GM12878 (cell line): Measurements from ENCODE around the gene PTPRN2. TPM values are rescaled to one million over a fixed set of nuclear protein-coding genes. Genes with fewer than 3 reads are reported as not detected.

Source experiments
- ATAC-seq: fragments of 200-7000 bp; cut with Tn5 transposase; 3 replicates; pipeline ENCODE4 v1.9.1; 2020; ENCODE audit warnings: mild to moderate bottlenecking, moderate library complexity
- BruUV-seq: library from RNA; stranded (reverse); fragments of 400-500 nt; replicated peaks from 2 replicates; lab custom pipeline; 2021; lab: Mats Ljungman, UMichigan
- CTCF ChIA-PET: fragments of 300-600 bp; sonication (Branson Sonifier 250); formaldehyde crosslinking; extraction: SDS; loops from one replicate; lab custom pipeline; 2021; ENCODE audit warnings: inconsistent platforms; lab: Yijun Ruan, JAX
- POLR2A ChIA-PET: fragments of 350-600 bp; formaldehyde crosslinking; extraction: SDS; loops from one replicate; lab custom pipeline; 2021; ENCODE audit warnings: inconsistent platforms; lab: Charles Lee
- RAD21 ChIA-PET: fragments of 300-600 bp; sonication (Branson Sonifier 250); formaldehyde crosslinking; loops from one replicate; lab custom pipeline; 2023; ENCODE audit warnings: antibody characterized with exemption; ENCODE audit not compliant: unreplicated experiment; lab: Charles Lee
- SMC1A ChIA-PET: fragments of 300-600 bp; sonication (Branson Sonifier 250); formaldehyde crosslinking; loops from one replicate; lab custom pipeline; 2023; ENCODE audit not compliant: unreplicated experiment, uncharacterized antibody; lab: Charles Lee
- DNase-seq: peaks from one replicate; pipeline ENCODE4 v3.0.0-alpha.2; 2011; ENCODE audit warnings: low read depth, low spot score
- FAIRE-seq: peaks from 3 replicates; lab custom pipeline; 2011; peaks lifted over from hg19 to GRCh38; lab: Jason Lieb, UNC
- H2AFZ ChIP-seq: 2 replicates; pipeline ENCODE4 v1.6.0; 2011; ENCODE audit warnings: low read depth, low read length, control low read depth; ENCODE audit not compliant: control insufficient read depth
- H3K27ac ChIP-seq: 2 replicates; pipeline ENCODE4 v1.5.1; 2011; ENCODE audit warnings: control low read depth; ENCODE audit not compliant: control insufficient read depth, insufficient read depth
- H3K27me3 ChIP-seq, 2 experiments: replicated peaks in 1 of 2; 2 replicates each; pipeline versions ENCODE4 v1.6.0 to v1.6.1; 2011; ENCODE audit warnings: low read length in 1 of 2; ENCODE audit not compliant: control insufficient read depth in 2 of 2, insufficient read depth in 2 of 2
- H3K36me3 ChIP-seq, 2 experiments: 2 replicates each; pipeline ENCODE4 v1.5.1; 2011; ENCODE audit warnings: low read length in 1 of 2; ENCODE audit not compliant: control insufficient read depth in 2 of 2, insufficient read depth in 2 of 2
- H3K4me1 ChIP-seq: 2 replicates; pipeline ENCODE4 v1.6.1; 2011; ENCODE audit warnings: mild to moderate bottlenecking, low read length, moderate library complexity, mixed read lengths; ENCODE audit not compliant: control insufficient read depth, insufficient read depth
- H3K4me2 ChIP-seq: 2 replicates; pipeline ENCODE4 v1.6.0; 2011; ENCODE audit warnings: control low read depth; ENCODE audit not compliant: control insufficient read depth, insufficient read depth
- H3K4me3 ChIP-seq: fragments of 200-600 bp; sonication (generic); 2 replicates; pipeline ENCODE4 v1.5.1; 2016
- H3K79me2 ChIP-seq: 2 replicates; pipeline ENCODE4 v1.6.0; 2011; ENCODE audit warnings: low read length; ENCODE audit not compliant: control insufficient read depth, insufficient read depth
- H3K9ac ChIP-seq: 2 replicates; pipeline ENCODE4 v1.8.0; 2011; ENCODE audit warnings: low read length, control low read depth, mixed read lengths; ENCODE audit not compliant: control insufficient read depth, insufficient read depth
- H3K9me3 ChIP-seq: replicated peaks from 3 replicates; pipeline ENCODE4 v1.5.1; 2011; ENCODE audit warnings: mild to moderate bottlenecking, low read length; ENCODE audit not compliant: control insufficient read depth, insufficient read depth
- H4K20me1 ChIP-seq: 2 replicates; pipeline ENCODE4 v1.6.0; 2011; ENCODE audit not compliant: control insufficient read depth, insufficient read depth
- EZH2 ChIP-seq: IDR thresholded peaks from 2 replicates; pipeline ENCODE4 v1.6.1; 2012; ENCODE audit warnings: low read depth, mild to moderate bottlenecking, control low read depth, inconsistent platforms, low read length, borderline replicate concordance; ENCODE audit not compliant: control insufficient read depth
- MTA3 ChIP-seq: IDR thresholded peaks from 2 replicates; pipeline ENCODE4 v1.6.1; 2012; ENCODE audit warnings: low read length, inconsistent platforms, borderline replicate concordance
- NRF1 ChIP-seq: conservative IDR thresholded peaks from 2 replicates; pipeline ENCODE4 v1.6.1; 2011; ENCODE audit warnings: mild to moderate bottlenecking, low read depth, low read length, improper control_type of control experiment
- PML ChIP-seq: IDR thresholded peaks from 2 replicates; pipeline ENCODE4 v1.6.1; 2012; ENCODE audit warnings: low read length, inconsistent platforms
- SPI1 ChIP-seq: IDR thresholded peaks from 2 replicates; pipeline ENCODE4 v1.6.1; 2011; ENCODE audit warnings: low read depth, mild to moderate bottlenecking, low read length, moderate library complexity, borderline replicate concordance; ENCODE audit not compliant: insufficient read depth
- SUPT20H ChIP-seq: IDR thresholded peaks from 2 replicates; pipeline ENCODE4 v1.6.1; 2011; ENCODE audit warnings: low read depth, mild to moderate bottlenecking, low read length, moderate library complexity, borderline replicate concordance; ENCODE audit not compliant: control insufficient read depth
- ZZZ3 ChIP-seq: IDR thresholded peaks from 2 replicates; pipeline ENCODE4 v1.6.1; 2011; ENCODE audit warnings: low read depth; ENCODE audit not compliant: control insufficient read depth, insufficient read length
- WGBS: methylation state at CpG from one replicate; pipeline ENCODE4 v1.1.6; 2016; ENCODE audit warnings: low lambda C conversion rate; ENCODE audit not compliant: insufficient replicate concordance, insufficient coverage; ENCODE audit errors: missing lambda C conversion rate; 5-methylcytosine and 5-hydroxymethylcytosine counted together
- in situ Hi-C: fragments of 300-500 bp; cut with MboI; formaldehyde crosslinking; loops from 9 replicates; pipeline ENCODE4 v1.14.3; 2018; ENCODE audit warnings: mixed read lengths
- intact Hi-C: fragments of 100-400 bp; cut with micrococcal nuclease; formaldehyde crosslinking; loops from one replicate; pipeline ENCODE4 v1.14.2; 2022; ENCODE audit not compliant: unreplicated experiment
- polyA plus RNA-seq, 11 experiments: library from polyadenylated mRNA; depleted of rRNA in 4 of 11; unstranded in 6 of 11; stranded (reverse) in 5 of 11; fragments of >200 nt; fragmentation: Nextera tagmentation in 4 of 11; fragmentation: Illumina TruSeq in 1 of 11; extraction: Ambion mirVana in 4 of 11; extraction: Trizol in 1 of 11; gene quantifications; 1 replicate in 1 of 11; 2 replicates in 10 of 11; pipeline versions ENCODE4 v1.2.1 to v1.2.3, GENCODE V29; 2011 to 2016; ENCODE audit warnings: inconsistent platforms in 2 of 11, missing spikeins in 2 of 11, low read depth in 1 of 11
- total RNA-seq, 4 experiments: library from RNA; depleted of rRNA in 3 of 4; stranded (reverse); fragments of >200 nt in 3 of 4; fragmentation: Illumina TruSeq in 1 of 4; extraction: Trizol in 1 of 4; gene quantifications; 2 replicates each; pipeline versions ENCODE4 v1.2.1 to v1.2.3, GENCODE V29; 2013 to 2021
- TF ChIP-seq, protein P1 (sequence below): IDR thresholded peaks from 2 replicates; pipeline ENCODE4 v1.6.1; 2012; ENCODE audit warnings: low read length, inconsistent platforms
- TF ChIP-seq, protein P2 (sequence below): fragments of 150-350 bp; IDR thresholded peaks from 2 replicates; pipeline ENCODE4 v1.6.1; 2016; ENCODE audit warnings: low read depth, low read length

The PTPRN2 gene
- total and polyA plus RNA-seq, 10 of the 15 experiments (the other 5 are each of a cell fraction or from before 2014, with no cell fraction given), result 5.4 TPM; not detected in 9

DNA sequence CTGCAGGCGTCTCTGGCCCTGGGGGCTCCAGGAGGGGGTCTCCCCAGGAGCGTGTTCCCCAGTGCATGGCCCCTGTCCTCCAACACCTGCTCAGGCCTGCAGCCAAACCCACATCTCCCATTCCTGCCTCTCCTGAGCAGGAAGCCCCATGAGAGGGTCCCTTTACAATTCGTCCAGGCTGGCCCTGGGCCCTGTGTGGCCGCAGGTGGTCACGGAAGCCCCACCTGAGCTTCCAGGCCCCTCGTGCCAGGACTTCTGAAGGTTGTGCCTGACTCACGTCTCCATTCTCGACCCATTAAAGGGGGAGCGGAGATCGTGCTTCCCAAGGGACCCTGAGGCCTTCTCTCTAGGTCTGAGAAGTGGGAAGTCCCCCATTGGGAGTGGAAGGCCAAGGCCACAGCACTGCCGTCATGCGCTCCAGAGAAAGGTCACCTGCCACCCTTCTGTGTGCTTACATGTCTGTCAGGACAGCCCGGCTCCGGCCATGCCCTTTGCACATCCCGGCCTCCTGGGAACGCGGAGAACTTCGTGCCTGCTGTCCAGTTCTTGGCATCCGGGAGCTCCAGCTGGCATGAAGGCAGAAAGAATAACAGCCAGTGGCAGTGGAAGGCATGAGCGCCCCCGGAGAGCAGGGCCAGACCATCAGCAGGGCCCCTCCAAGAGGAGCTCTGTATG is 868.5 kb downstream of the PTPRN2 start:
- ChIA-PET POLR2A (no interaction called here), RAD21 (no interaction called here), CTCF (no interaction called here), SMC1A (no interaction called here)
- no peak overlapping the region for H3K4me2 ChIP-seq
- no TSS peak for BruUV-seq
- no peaks in the 10 kb centered on the region for H3K27me3 ChIP-seq
- no peak overlapping the region for H3K4me3 ChIP-seq
- DNase-seq (no peak), ATAC-seq (no peak), FAIRE-seq (no peak)
- H3K9ac ChIP-seq, result no peak overlapping the region
- no peaks in the 10 kb centered on the region for H3K4me1 ChIP-seq
- no peak overlapping the region for H3K27ac ChIP-seq
- intact Hi-C loops, result no loop called here
- H3K79me2 ChIP-seq, result no peaks in the 10 kb centered on the region
- no peak overlapping the region for H2AFZ ChIP-seq
- no peaks in the 10 kb centered on the region for H4K20me1 ChIP-seq
- WGBS, result 56% methylated on average over 21 of the region's 21 CpGs
- H3K36me3 ChIP-seq, result no peaks in the 10 kb centered on the region
- TF ChIP-seq EZH2 (no peak), SPI1 (no peak), MTA3 (no peak), NRF1 (no peak), ZZZ3 (no peak), PML (no peak), SUPT20H (no peak)
- TF ChIP-seq, protein P1, sequence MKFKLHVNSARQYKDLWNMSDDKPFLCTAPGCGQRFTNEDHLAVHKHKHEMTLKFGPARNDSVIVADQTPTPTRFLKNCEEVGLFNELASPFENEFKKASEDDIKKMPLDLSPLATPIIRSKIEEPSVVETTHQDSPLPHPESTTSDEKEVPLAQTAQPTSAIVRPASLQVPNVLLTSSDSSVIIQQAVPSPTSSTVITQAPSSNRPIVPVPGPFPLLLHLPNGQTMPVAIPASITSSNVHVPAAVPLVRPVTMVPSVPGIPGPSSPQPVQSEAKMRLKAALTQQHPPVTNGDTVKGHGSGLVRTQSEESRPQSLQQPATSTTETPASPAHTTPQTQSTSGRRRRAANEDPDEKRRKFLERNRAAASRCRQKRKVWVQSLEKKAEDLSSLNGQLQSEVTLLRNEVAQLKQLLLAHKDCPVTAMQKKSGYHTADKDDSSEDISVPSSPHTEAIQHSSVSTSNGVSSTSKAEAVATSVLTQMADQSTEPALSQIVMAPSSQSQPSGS, result no peak
- TF ChIP-seq, protein P2, sequence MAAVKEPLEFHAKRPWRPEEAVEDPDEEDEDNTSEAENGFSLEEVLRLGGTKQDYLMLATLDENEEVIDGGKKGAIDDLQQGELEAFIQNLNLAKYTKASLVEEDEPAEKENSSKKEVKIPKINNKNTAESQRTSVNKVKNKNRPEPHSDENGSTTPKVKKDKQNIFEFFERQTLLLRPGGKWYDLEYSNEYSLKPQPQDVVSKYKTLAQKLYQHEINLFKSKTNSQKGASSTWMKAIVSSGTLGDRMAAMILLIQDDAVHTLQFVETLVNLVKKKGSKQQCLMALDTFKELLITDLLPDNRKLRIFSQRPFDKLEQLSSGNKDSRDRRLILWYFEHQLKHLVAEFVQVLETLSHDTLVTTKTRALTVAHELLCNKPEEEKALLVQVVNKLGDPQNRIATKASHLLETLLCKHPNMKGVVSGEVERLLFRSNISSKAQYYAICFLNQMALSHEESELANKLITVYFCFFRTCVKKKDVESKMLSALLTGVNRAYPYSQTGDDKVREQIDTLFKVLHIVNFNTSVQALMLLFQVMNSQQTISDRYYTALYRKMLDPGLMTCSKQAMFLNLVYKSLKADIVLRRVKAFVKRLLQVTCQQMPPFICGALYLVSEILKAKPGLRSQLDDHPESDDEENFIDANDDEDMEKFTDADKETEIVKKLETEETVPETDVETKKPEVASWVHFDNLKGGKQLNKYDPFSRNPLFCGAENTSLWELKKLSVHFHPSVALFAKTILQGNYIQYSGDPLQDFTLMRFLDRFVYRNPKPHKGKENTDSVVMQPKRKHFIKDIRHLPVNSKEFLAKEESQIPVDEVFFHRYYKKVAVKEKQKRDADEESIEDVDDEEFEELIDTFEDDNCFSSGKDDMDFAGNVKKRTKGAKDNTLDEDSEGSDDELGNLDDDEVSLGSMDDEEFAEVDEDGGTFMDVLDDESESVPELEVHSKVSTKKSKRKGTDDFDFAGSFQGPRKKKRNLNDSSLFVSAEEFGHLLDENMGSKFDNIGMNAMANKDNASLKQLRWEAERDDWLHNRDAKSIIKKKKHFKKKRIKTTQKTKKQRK, result no peak
- no peaks in the 10 kb centered on the region; the same call in 2 of the 3 replicates for H3K9me3 ChIP-seq
- in situ Hi-C loops, result no loop called here
